Measurements from ENCODE around the gene EPHA1. TPM values are rescaled to one million over a fixed set of nuclear protein-coding genes. Genes with fewer than 3 reads are reported as not detected.

Gene EPHA1
- total RNA-seq, 1 donor, result not detected

GRCh38 chr7:143380260-143380645 lies 28.4 kb downstream of the EPHA1 start:
- peak; percentile 90 for DNase-seq (ENCODE audit: low read depth)
- peak overlapping the region; percentile 84 for H3K4me3 ChIP-seq (ENCODE audit: low read depth, low read length)
- TF ChIP-seq CTCF (IDR thresholded peaks at IDR 0.05; ENCODE audit: insufficient read depth, low read length), result peak; percentile 84

GRCh38 chr7:143379611-143380259 lies 28.9 kb downstream of the EPHA1 start:
- TF ChIP-seq CTCF (IDR thresholded peaks at IDR 0.05; ENCODE audit: insufficient read depth, low read length), result no peak
- H3K4me3 ChIP-seq (ENCODE audit: low read depth, low read length), result peak overlapping the region; percentile 84
- DNase-seq (ENCODE audit: low read depth), result no peak

GRCh38 chr7:143376396-143376795 lies 32.3 kb downstream of the EPHA1 start:
- no peak for TF ChIP-seq CTCF (IDR thresholded peaks at IDR 0.05; ENCODE audit: insufficient read depth, low read length)
- no peak overlapping the region for H3K4me3 ChIP-seq (ENCODE audit: low read depth, low read length)
- no peak for DNase-seq (ENCODE audit: low read depth)

- TF ChIP-seq CTCF (IDR thresholded peaks at IDR 0.05; ENCODE audit: insufficient read depth, low read length), result no peak
These were observed 33.2 kb downstream of the EPHA1 start for GRCh38 chr7:143375298-143376034.

GRCh38 chr7:143374561-143374960 lies 34.1 kb downstream of the EPHA1 start:
- no peak for TF ChIP-seq CTCF (IDR thresholded peaks at IDR 0.05; ENCODE audit: insufficient read depth, low read length)
- no peak for DNase-seq (ENCODE audit: low read depth)
- H3K4me3 ChIP-seq (ENCODE audit: low read depth, low read length), result no peak overlapping the region

More at GRCh38 chr7:143375298-143376034, 33.2 kb downstream of the EPHA1 start:
- no peak overlapping the region for H3K4me3 ChIP-seq (ENCODE audit: low read depth, low read length)
- no peak for DNase-seq (ENCODE audit: low read depth)

- DNase-seq (ENCODE audit: low read depth), result no peak
- no peak for TF ChIP-seq CTCF (IDR thresholded peaks at IDR 0.05; ENCODE audit: insufficient read depth, low read length)
- H3K4me3 ChIP-seq (ENCODE audit: low read depth, low read length), result no peak overlapping the region
These were observed 35.3 kb downstream of the EPHA1 start for GRCh38 chr7:143373255-143373794.
